Dermis microvascular lymphatic vessel endothelial cell (primary cell): ENCODE results near the gene FADS3. TPM values are rescaled to one million over a fixed set of nuclear protein-coding genes. Genes with fewer than 3 reads are reported as not detected.

Source experiments
- DNase-seq, 2 donors: peaks; one replicate each; pipeline versions ENCODE4 v3.0.0 to v3.0.0-alpha.2; 2010; ENCODE audit warnings: low read depth in 2 of 2
- total RNA-seq: library from RNA; depleted of rRNA; stranded (reverse); fragments of >200 nt; gene quantifications from 2 replicates; pipeline ENCODE4 v1.2.1, GENCODE V29; 2014

FADS3 gene
- total RNA-seq, 1 donor from 2014 or later: 77.4 TPM

DNA sequence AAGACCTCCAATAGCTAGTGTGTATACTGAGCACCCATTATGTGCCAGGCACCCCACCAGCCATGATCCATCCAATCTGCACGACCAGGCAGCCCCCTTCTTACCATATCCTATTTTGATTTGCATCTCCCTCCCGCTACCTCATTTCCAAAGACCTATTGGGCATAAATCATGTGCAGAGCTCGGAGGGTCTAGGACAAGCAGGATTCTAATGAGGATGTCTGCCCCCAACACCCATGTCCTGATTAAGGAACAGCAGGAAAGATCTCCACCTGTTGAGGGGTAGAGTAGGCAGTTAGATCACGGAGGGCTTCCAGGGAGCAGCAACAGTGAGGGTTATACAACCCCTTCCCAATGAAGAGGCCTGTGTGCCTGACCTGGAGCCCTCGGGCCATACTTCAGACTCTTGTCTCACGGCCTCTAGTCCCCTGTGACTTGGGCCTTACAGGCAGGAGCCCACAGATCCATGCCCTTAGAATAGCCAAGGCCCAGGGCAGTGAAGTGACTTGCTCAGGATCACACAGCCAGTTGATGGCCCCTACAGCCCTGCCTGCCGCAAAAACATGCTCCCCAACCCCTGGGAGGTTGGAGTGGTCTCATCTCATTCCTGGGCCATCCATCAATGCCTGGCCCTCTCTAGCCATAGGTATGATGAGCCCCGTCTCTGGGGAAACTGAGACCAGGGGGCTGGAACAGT, 22.5 kb upstream of the FADS3 start:
- no peak for DNase-seq

- no peak for DNase-seq
Measured at GRCh38 chr11:61912991-61913698, 21.8 kb upstream of the FADS3 start.

DNA sequence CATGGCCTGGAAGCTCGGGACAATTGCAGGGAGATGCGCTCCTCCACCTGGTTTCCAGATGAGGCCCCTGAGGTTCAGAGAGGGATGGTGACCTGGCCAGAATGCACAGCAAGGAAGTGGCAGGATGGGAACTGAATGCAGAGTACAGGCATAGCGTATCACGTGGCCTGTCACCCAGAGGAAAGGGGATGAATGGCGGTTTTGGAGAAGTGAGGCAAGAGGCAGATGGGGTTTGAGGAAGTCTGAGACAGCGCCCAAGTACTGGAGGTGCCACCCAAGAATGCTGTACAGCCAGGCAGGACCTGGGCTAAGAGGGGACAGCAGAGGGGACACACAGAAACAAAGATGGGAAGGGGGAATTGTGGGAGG, 21.2 kb upstream of the FADS3 start:
- no peak for DNase-seq

- no peak for DNase-seq
Measured at GRCh38 chr11:61911701-61912529, 20.6 kb upstream of the FADS3 start.

DNA sequence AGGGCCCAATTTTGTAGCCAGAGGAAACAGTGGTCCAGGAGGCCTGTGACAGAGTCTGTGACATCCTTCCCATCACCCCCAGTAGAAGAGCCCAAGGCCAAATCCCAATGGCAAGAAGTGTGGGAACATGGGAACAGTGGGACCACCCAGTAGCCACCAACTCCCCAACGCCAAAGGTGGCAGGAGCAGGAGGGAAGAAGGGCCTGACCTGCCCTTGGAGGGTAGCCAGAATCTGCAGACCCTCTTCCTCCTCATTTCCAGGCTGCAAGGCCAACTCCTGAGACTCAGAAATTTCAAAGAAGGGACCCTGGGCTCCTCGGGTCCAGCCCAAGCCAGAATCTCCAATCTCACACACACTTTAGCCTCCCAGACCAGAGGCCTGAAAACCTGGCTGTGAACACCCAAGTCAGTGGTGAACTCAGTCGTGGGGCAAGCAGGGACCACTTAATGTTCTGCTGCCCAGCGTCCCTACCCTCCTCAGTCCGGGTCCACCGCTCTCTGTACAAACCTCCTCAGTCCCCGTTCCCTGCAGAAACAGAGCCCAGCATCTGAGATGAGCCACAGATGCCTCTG, 19.9 kb upstream of the FADS3 start:
- DNase-seq: no peak

GRCh38 chr11:61910187-61911127, 19.1 kb upstream of the FADS3 start:
- no peak for DNase-seq

- DNase-seq: no peak
Measured at GRCh38 chr11:61908730-61909316, 17.5 kb upstream of the FADS3 start.

DNA sequence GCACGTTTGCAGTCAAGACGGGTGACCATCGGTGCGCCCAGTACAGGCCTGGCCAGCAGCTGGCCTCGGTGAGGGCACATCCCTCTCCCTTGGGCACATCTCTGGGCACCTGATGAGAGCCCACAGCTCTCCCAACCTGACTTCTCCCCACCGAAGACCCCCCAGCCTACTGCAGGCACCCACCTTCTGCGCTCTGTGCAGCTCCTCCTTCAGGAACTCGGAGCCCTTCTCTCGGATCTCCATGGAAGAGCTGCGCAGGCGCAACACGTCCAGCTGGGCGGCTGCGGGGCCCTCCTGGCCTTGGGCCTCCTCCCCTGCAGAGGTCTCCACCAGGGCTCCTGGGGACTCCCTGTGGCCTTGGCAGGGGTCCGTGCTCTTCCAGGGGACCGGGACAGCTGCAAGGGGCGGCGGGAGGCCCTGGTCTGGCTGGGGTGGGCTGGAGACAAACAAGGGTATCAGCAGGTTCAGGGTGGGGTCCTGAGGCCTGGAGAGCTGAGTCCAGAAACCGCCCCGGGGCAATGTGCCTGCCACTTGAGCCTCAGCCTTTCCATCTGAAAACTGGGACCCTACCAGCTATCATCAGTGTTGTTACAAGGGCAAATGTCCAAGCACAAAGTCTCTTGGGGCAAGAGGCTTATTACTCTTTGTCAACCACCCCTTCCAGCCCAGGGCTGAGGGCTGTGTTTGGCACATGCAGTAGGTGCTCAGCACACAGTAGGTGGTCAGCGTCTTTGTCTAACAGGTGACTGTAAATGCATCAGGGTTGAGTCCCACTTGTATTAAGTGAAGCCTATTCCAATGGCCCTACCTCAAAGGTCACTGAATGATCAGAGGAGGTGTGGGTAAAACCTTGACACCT, 16.8 kb upstream of the FADS3 start:
- DNase-seq: no peak

GRCh38 chr11:61907282-61907681, 15.9 kb upstream of the FADS3 start:
- no peak for DNase-seq

- no peak for DNase-seq
Measured at GRCh38 chr11:61906522-61906909, 15.2 kb upstream of the FADS3 start.

DNA sequence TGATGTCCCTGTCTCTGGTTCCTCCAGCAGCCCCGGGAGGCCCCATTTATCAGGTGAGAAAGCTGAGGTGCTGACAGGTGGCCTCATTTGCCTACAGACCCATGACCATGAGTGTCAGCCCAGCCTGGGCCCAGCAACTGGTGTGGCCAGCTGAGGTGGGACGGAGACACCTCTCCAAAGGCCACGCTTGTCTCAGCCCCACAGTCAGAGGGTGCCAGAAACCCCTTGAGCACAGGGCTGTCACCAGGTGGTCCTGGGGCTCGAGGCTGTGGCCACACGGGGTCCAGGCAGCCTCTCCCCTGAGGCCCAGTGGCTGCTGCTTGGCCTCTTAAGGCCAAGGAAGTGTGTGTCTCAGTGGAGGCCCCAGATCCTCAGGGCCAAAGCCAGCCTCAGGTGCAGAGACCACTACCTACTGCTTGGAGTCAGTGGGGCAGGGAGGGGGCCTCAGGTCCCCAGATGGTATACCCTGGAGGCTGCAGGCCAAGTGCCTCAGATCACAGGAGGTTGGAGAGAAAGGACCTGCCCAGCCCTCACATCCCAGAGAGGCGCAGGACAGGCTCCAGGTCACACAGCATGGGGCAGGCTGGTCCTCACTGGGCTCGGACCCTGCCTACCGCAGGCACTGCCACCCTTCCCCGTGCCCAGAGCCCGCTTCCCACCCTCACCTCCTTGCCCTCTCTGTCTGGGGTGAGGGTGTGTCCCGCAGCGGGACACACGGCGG, 14.6 kb upstream of the FADS3 start:
- no peak for DNase-seq

GRCh38 chr11:61905067-61905696, 13.8 kb upstream of the FADS3 start:
- no peak for DNase-seq

GRCh38 chr11:61904539-61905048, 13.2 kb upstream of the FADS3 start:
- DNase-seq: no peak

DNA sequence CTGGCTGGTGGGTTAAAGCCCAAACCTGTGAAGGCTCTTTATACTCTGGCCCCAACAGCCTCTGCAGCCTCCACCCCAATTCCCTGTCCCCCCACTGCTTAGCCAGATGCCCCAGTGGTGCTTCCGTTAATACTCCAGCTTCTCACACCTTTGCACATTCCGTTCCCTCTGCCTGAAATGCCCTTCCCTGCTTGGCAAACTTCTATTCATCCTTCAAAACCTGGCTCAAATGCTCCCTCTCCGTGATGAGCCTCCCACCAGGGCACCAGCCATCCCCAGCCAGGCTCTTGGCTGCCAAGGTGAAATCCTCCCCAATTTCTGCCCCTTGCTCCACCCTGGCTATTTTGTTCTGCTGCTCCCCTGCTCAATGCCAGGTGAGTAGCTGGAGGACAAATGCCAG, 12.5 kb upstream of the FADS3 start:
- no peak for DNase-seq

GRCh38 chr11:61902313-61902712, 11.0 kb upstream of the FADS3 start:
- DNase-seq: no peak

DNA sequence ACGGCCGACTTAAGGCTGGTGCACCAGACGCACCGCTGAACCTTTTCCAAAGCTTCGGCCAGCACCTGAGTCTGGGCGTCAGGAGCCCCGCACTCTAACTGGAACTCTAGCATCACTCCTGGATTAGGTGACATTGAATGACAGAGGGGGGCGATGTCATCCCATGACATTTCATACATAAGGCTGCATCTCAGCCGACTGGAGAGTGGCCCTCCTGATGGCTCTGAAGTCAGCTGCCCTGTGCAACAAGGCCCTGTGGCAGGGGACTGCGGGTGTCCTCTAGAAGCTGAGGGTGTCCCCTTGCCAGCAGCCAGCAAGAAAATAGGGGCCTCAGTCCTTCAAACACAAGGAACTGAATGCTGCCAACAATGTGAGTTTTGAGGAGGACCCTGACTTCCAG, 10.1 kb upstream of the FADS3 start:
- DNase-seq: no peak

DNA sequence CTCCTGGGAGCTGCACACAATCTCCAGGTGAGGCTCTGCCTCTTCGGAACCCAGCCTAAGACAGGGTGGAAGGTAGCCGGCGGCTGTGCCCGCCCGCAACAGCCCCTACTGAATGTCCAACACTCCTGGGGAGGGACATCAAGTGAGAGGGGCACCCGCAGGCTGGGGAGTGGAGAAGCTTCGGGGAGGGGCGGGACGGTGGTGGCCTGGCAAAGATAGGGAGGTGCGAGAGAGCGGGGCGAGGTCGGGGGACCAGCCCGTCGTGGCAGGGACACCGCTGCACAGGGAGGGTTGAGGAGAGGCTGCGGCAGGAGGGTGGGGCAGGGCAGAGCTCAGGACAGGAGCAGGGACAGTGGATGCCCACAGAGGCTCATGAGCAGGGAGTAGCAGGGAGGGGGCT, 8.9 kb upstream of the FADS3 start:
- DNase-seq: no peak

DNA sequence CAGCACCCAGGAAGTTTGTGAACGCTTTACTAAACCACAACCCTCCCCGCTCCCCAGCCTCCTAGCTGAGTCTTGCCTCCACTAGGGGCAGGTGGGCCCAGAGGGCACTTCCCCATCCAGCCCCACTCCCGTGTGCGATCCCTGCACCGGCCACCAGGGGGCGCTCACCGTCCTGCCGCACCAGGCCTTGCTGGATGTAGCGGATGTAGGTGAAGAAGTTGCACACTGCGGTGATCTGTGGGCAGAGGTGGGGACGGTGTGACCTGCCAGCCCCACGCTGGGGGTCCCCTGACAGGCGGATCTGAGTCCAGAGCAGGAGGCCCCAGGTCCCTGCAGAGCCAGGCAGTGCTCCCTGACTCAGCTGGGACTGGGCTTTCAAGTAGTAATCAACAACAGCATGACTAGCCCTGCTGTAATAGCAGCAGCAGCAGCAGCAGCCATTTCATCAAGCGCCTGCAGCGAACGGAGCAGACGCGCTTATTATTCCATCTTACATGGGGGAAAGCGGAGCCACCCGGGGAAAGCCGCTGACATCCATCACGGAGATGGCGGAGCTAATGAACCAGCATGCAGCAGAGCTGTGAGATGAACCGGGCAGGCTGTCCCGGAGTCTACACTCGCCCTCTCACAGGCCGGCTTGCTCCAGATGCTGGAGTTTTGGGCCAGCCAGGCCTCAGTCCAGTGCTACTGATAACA, 7.9 kb upstream of the FADS3 start:
- DNase-seq: peak; percentile 29 to 73
